HepG2 (cell line): ENCODE measurements around the gene TKFC. TPM values are rescaled to one million over a fixed set of nuclear protein-coding genes. Genes with fewer than 3 reads are reported as not detected.
A peak's percentile ranks its signal among the peaks of the same experiment; 100 is the strongest.

Source experiments
- ARNTL ChIP-seq: sonication (generic); formaldehyde crosslinking; IDR thresholded peaks from 2 replicates; pipeline ENCODE4 v1.4.0; 2020; ENCODE audit warnings: mild to moderate bottlenecking, missing genetic modification reagents
- CBX5 ChIP-seq: sonication (generic); formaldehyde crosslinking; IDR thresholded peaks from 2 replicates; pipeline ENCODE4 v1.4.0; 2020; ENCODE audit warnings: missing genetic modification reagents, borderline replicate concordance
- CENPX ChIP-seq: sonication (generic); formaldehyde crosslinking; IDR thresholded peaks from 2 replicates; pipeline ENCODE4 v1.9.0; 2021; ENCODE audit warnings: mild to moderate bottlenecking, missing genetic modification reagents, moderate library complexity
- CREBL2 ChIP-seq: sonication (generic); formaldehyde crosslinking; IDR thresholded peaks from 2 replicates; pipeline ENCODE4 v1.8.1; 2023; ENCODE audit warnings: missing genetic modification reagents, mild to moderate bottlenecking, borderline replicate concordance
- EED ChIP-seq: sonication (generic); formaldehyde crosslinking; IDR thresholded peaks from 2 replicates; pipeline ENCODE4 v1.5.0; 2020; ENCODE audit warnings: mild to moderate bottlenecking, missing genetic modification reagents
- ELF3 ChIP-seq: IDR thresholded peaks from 2 replicates; pipeline ENCODE4 v1.6.1; 2016; ENCODE audit warnings: missing genetic modification reagents, missing compliant biosample characterization
- NONO ChIP-seq, 2 experiments: fragments of 450-650 bp in 1 of 2; sonication (generic) in 1 of 2; formaldehyde crosslinking in 1 of 2; IDR thresholded peaks in 1 of 2; conservative IDR thresholded peaks in 1 of 2; 2 replicates each; pipeline versions ENCODE4 v1.6.1 to v1.8.0; 2017 to 2022; ENCODE audit warnings: mild to moderate bottlenecking in 1 of 2, missing genetic modification reagents in 1 of 2, moderate library complexity in 1 of 2
- ONECUT2 ChIP-seq: sonication (generic); formaldehyde crosslinking; IDR thresholded peaks from 2 replicates; pipeline ENCODE4 v1.4.0; 2020; ENCODE audit warnings: missing genetic modification reagents
- PAXIP1 ChIP-seq: sonication (generic); formaldehyde crosslinking; conservative IDR thresholded peaks from 2 replicates; pipeline ENCODE4 v1.4.0; 2020; ENCODE audit warnings: mild to moderate bottlenecking, missing genetic modification reagents, moderate library complexity
- SPEN ChIP-seq: sonication (generic); formaldehyde crosslinking; IDR thresholded peaks from 2 replicates; pipeline ENCODE4 v1.5.1; 2020; ENCODE audit warnings: low read depth, mild to moderate bottlenecking, missing genetic modification reagents
- U2AF1 ChIP-seq: fragments of 200-400 bp; formaldehyde crosslinking; optimal IDR thresholded peaks from 2 replicates; pipeline ENCODE3; 2017; ENCODE audit warnings: mild to moderate bottlenecking, low read depth, low read length
- ZNF234 ChIP-seq: sonication (generic); formaldehyde crosslinking; conservative IDR thresholded peaks from 2 replicates; pipeline ENCODE4 v1.5.1; 2020; ENCODE audit warnings: mild to moderate bottlenecking, missing genetic modification reagents
- ZNF296 ChIP-seq: sonication (generic); formaldehyde crosslinking; conservative IDR thresholded peaks from 2 replicates; pipeline ENCODE4 v1.5.0; 2020; ENCODE audit warnings: mild to moderate bottlenecking, missing genetic modification reagents
- ZNF44 ChIP-seq: sonication (generic); formaldehyde crosslinking; IDR thresholded peaks from 2 replicates; pipeline ENCODE4 v1.5.1; 2020; ENCODE audit warnings: mild to moderate bottlenecking, missing genetic modification reagents
- ZSCAN31 ChIP-seq: sonication (generic); formaldehyde crosslinking; IDR thresholded peaks from 2 replicates; pipeline ENCODE4 v1.5.0; 2020; ENCODE audit warnings: low read depth, mild to moderate bottlenecking, missing genetic modification reagents
- polyA plus RNA-seq, 8 experiments: library from polyadenylated mRNA; depleted of rRNA in 3 of 8; stranded (reverse) in 7 of 8; unstranded in 1 of 8; fragments of >200 nt; fragmentation: Illumina TruSeq in 4 of 8; extraction: Trizol in 4 of 8; gene quantifications; 2 replicates each; pipeline versions ENCODE4 v1.2.1 to v1.2.3, GENCODE V29; 2011 to 2016; ENCODE audit warnings: low read depth in 4 of 8, missing spikeins in 1 of 8, mixed read lengths in 1 of 8; ENCODE audit not compliant: insufficient read depth in 1 of 8
- total RNA-seq, 5 experiments: library from RNA; depleted of rRNA; stranded (reverse); fragments of >200 nt; fragmentation: Illumina TruSeq; extraction: Trizol; gene quantifications; 2 replicates each; pipeline ENCODE4 v1.2.3, GENCODE V29; 2016; ENCODE audit warnings: low read depth in 1 of 5
- TF ChIP-seq, protein P1 (sequence below): sonication (generic); formaldehyde crosslinking; IDR thresholded peaks from 2 replicates; pipeline ENCODE4 v1.4.0; 2020; ENCODE audit warnings: mild to moderate bottlenecking, missing genetic modification reagents
- TF ChIP-seq, protein P2 (sequence below): sonication (generic); formaldehyde crosslinking; IDR thresholded peaks from 2 replicates; pipeline ENCODE4 v1.8.0; 2022; ENCODE audit warnings: mild to moderate bottlenecking, missing genetic modification reagents, borderline replicate concordance
- TF ChIP-seq, protein P3 (sequence below), 2 experiments: sonication (generic) in 1 of 2; formaldehyde crosslinking in 1 of 2; IDR thresholded peaks; 2 replicates each; pipeline versions ENCODE4 v1.4.0 to v1.6.1; 2018 to 2020; ENCODE audit warnings: missing genetic modification reagents in 2 of 2, borderline replicate concordance in 1 of 2, low read depth in 1 of 2, mild to moderate bottlenecking in 1 of 2, missing biosample characterization in 1 of 2

TKFC gene
- total and polyA plus RNA-seq, 2 of the 13 experiments (the other 11 are each of a cell fraction or from before 2014, with no cell fraction given), result 147 to 197 TPM

DNA sequence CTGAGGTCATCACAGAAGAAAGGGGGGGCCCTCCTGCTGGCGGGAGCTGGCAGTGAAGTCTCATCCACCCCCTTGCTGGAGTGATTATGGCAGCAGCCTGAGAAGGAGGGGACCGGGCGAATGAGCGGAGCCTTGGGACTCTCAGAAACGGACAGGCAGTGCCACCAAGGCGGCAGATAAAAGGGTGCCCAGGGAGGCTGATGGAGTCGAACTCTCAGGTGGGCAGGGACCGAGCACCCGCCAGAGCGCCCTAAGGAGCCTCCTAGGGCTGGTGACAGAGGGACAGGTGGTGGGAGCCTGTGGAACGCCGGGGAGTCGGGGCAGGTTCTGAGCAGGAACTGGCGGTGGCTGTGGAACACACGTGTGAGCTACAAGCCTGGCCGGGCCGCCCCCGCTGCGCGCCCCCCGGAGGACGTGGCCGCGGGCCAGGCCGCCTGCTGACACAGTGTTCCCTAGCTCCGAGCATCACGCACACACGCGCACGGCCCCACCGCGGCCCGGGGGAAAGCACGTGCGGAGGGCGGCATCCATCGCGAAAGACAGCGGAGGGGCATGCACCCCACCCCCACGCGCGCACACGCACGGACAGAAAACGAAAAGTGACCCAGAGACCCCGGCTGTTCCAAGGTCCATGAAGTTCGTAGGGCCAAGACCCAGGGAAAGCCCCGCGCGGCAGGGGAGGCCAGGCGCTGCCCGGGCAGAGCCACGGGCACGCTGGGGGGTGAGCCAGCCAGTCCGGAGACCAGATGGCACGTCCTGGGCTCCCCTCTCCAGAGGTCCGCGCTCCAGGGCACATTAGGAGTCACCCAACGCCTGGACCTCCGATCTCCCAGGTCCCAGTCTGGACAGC is 38.9 kb upstream of the TKFC start (continued):
- TF ChIP-seq PAXIP1 (CRISPR knock-in tag), result no peak
- peak; percentile 66 for TF ChIP-seq SPEN (CRISPR knock-in tag)
- TF ChIP-seq, protein P1, sequence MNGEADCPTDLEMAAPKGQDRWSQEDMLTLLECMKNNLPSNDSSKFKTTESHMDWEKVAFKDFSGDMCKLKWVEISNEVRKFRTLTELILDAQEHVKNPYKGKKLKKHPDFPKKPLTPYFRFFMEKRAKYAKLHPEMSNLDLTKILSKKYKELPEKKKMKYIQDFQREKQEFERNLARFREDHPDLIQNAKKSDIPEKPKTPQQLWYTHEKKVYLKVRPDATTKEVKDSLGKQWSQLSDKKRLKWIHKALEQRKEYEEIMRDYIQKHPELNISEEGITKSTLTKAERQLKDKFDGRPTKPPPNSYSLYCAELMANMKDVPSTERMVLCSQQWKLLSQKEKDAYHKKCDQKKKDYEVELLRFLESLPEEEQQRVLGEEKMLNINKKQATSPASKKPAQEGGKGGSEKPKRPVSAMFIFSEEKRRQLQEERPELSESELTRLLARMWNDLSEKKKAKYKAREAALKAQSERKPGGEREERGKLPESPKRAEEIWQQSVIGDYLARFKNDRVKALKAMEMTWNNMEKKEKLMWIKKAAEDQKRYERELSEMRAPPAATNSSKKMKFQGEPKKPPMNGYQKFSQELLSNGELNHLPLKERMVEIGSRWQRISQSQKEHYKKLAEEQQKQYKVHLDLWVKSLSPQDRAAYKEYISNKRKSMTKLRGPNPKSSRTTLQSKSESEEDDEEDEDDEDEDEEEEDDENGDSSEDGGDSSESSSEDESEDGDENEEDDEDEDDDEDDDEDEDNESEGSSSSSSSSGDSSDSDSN (CRISPR knock-in tag), result no peak; the same call in none of the 2 replicates
- peak; percentile 47 for TF ChIP-seq EED (CRISPR knock-in tag)
- no peak for TF ChIP-seq CREBL2
- 0 out of 2 replicates have a peak, but pooled peaks have one; percentile 28 for TF ChIP-seq ZNF296
- peak; percentile 31; the same call in 1 of the 2 replicates for TF ChIP-seq CBX5 (CRISPR knock-in tag)
- TF ChIP-seq, protein P2, sequence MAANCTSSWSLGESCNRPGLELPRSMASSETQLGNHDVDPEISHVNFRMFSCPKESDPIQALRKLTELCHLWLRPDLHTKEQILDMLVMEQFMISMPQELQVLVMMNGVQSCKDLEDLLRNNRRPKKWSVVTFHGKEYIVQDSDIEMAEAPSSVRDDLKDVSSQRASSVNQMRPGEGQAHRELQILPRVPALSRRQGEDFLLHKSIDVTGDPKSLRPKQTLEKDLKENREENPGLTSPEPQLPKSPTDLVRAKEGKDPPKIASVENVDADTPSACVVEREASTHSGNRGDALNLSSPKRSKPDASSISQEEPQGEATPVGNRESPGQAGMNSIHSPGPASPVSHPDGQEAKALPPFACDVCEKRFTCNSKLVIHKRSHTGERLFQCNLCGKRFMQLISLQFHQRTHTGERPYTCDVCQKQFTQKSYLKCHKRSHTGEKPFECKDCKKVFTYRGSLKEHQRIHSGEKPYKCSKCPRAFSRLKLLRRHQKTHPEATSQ (CRISPR knock-in tag), result no peak
- TF ChIP-seq CENPX, result no peak
- TF ChIP-seq U2AF1, result no peak
- 0 out of 2 replicates have a peak, but pooled peaks have one; percentile 22 for TF ChIP-seq ELF3
- no peak for TF ChIP-seq NONO (IDR thresholded peaks at IDR 0.05)
- peak; percentile 37; the same call in 1 of the 2 replicates for TF ChIP-seq NONO (CRISPR knock-in tag; conservative IDR thresholded peaks at IDR 0.05)
- TF ChIP-seq, protein P3, sequence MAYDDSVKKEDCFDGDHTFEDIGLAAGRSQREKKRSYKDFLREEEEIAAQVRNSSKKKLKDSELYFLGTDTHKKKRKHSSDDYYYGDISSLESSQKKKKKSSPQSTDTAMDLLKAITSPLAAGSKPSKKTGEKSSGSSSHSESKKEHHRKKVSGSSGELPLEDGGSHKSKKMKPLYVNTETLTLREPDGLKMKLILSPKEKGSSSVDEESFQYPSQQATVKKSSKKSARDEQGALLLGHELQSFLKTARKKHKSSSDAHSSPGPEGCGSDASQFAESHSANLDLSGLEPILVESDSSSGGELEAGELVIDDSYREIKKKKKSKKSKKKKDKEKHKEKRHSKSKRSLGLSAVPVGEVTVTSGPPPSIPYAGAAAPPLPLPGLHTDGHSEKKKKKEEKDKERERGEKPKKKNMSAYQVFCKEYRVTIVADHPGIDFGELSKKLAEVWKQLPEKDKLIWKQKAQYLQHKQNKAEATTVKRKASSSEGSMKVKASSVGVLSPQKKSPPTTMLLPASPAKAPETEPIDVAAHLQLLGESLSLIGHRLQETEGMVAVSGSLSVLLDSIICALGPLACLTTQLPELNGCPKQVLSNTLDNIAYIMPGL (CRISPR knock-in tag; IDR thresholded peaks at IDR 0.05; ENCODE audit: borderline replicate concordance in 1 of 2, low read depth in 1 of 2), result peak; percentile 17 to 52; a peak in 1 of 4 replicates
- TF ChIP-seq ARNTL (CRISPR knock-in tag), result peak; percentile 34; the same call in 1 of the 2 replicates
- no peak for TF ChIP-seq ONECUT2 (CRISPR knock-in tag)
- peak; percentile 42; the same call in 1 of the 2 replicates for TF ChIP-seq ZNF234 (CRISPR knock-in tag)
- TF ChIP-seq ZSCAN31 (CRISPR knock-in tag), result no peak
- TF ChIP-seq ZNF44 (CRISPR knock-in tag), result no peak
